CD4-positive, alpha-beta T cell (primary cell): Measurements from ENCODE around the gene PPBP. TPM values are rescaled to one million over a fixed set of nuclear protein-coding genes. Genes with fewer than 3 reads are reported as not detected.

ENCODE experiments used
- ATAC-seq: fragments of 200-7000 bp; cut with Tn5 transposase; one replicate; pipeline ENCODE4 v1.10.0; 2022; ENCODE audit warnings: mild to moderate bottlenecking; ENCODE audit not compliant: poor library complexity
- CTCF ChIA-PET: fragments of 350-600 bp; sonication (Branson Sonifier 250); formaldehyde crosslinking; loops from one replicate; lab custom pipeline; 2021; ENCODE audit warnings: antibody characterized with exemption, inconsistent platforms; lab: Charles Lee
- POLR2A ChIA-PET: fragments of 350-600 bp; sonication (Branson Sonifier 250); formaldehyde crosslinking; loops from one replicate; lab custom pipeline; 2021; ENCODE audit warnings: antibody characterized with exemption, inconsistent platforms; lab: Charles Lee
- DNase-seq, 14 experiments: peaks; one replicate each; pipeline ENCODE4 v3.0.0-alpha.2; 2013 to 2020; ENCODE audit warnings: mixed read lengths in 2 of 14
- H3K27ac ChIP-seq, 2 donors: one replicate each; pipeline versions ENCODE4 v1.5.1 to v1.7.0; 2013; ENCODE audit warnings: low read length in 2 of 2, low read depth in 1 of 2, mild to moderate bottlenecking in 1 of 2
- H3K27me3 ChIP-seq, 2 experiments: 1 replicate in 1 of 2; 2 replicates in 1 of 2; pipeline versions ENCODE4 v1.6.1 to v1.7.0; 2013; ENCODE audit warnings: low read length in 2 of 2, control low read depth in 1 of 2, mild to moderate bottlenecking in 1 of 2, moderate library complexity in 1 of 2; ENCODE audit not compliant: insufficient read depth in 2 of 2, control insufficient read depth in 1 of 2
- H3K36me3 ChIP-seq: one replicate; pipeline ENCODE4 v1.6.1; 2013; ENCODE audit warnings: low read length, control low read depth; ENCODE audit not compliant: insufficient read depth
- H3K4me1 ChIP-seq: one replicate; pipeline ENCODE4 v1.6.1; 2013; ENCODE audit warnings: low read length, control low read depth; ENCODE audit not compliant: insufficient read depth
- H3K4me3 ChIP-seq: one replicate; pipeline ENCODE4 v1.5.1; 2013; ENCODE audit warnings: mild to moderate bottlenecking, low read length, moderate library complexity
- H3K9me3 ChIP-seq, 2 experiments: 1 replicate in 1 of 2; 2 replicates in 1 of 2; pipeline versions ENCODE4 v1.6.1 to v1.7.0; 2013; ENCODE audit warnings: low read length in 2 of 2, mild to moderate bottlenecking in 2 of 2, control low read depth in 1 of 2, moderate library complexity in 1 of 2; ENCODE audit not compliant: control insufficient read depth in 1 of 2, insufficient read depth in 1 of 2
- H3K27ac Mint-ChIP-seq: one replicate; pipeline ENCODE4 v1.8.0; 2020; ENCODE audit warnings: mixed read lengths
- H3K27me3 Mint-ChIP-seq: one replicate; pipeline ENCODE4 v1.8.0; 2021; ENCODE audit warnings: mixed read lengths
- H3K36me3 Mint-ChIP-seq: one replicate; pipeline ENCODE4 v1.8.0; 2021; ENCODE audit warnings: low read depth, mixed read lengths
- H3K4me1 Mint-ChIP-seq: one replicate; pipeline ENCODE4 v1.8.0; 2021; ENCODE audit warnings: low read depth, mixed read lengths
- H3K4me3 Mint-ChIP-seq: one replicate; pipeline ENCODE4 v1.8.0; 2020; ENCODE audit warnings: mild to moderate bottlenecking, mixed read lengths
- H3K9me3 Mint-ChIP-seq: one replicate; pipeline ENCODE4 v1.8.0; 2020; ENCODE audit warnings: mixed read lengths
- intact Hi-C, 2 experiments: fragments of 100-400 bp; cut with DNase I in 1 of 2; cut with micrococcal nuclease in 1 of 2; formaldehyde crosslinking; loops; one replicate each; pipeline versions ENCODE4 v1.15.1 to v1.9.0; 2023 to 2025; cut with DNase I, micrococcal nuclease
- total RNA-seq, 174 experiments: library from RNA in 2 of 174; stranded (reverse) in 2 of 174; gene quantifications; one replicate each; pipeline ENCODE4 v1.2.3 and lab custom pipeline; 2021 to 2026
- TF ChIP-seq, protein P1 (sequence below): fragments of 200-600 bp; IDR thresholded peaks from one replicate; pipeline ENCODE4 v1.8.0; 2022; ENCODE audit warnings: antibody characterized with exemption, mild to moderate bottlenecking

The PPBP gene
- total RNA-seq, 2 experiments from 2014 or later, result 0.52 to 0.95 TPM

DNA sequence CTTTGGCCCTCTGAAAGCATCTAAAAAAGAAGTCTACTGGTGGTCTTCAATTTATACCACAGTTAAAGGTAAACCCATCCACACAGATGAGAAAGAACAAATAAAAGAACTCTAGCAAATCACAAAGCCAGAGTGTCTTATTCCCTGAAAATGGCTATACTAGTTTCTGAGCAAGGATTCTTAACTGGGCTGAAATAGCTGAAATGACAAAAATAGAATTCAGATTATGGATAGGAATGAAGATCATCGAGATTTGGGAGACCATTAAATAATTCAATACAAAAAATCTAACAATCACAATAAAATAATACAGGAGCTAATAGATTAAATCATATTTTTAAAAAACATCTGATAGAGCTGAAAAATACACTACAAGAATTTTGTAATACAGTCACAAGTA is 18.0 kb downstream of the PPBP start:
- ATAC-seq (no peak), DNase-seq (no peak)
- ChIA-PET POLR2A (no interaction called here), CTCF (no interaction called here)
- Mint-ChIP-seq H3K4me1 (no peaks in the 10 kb centered on the region), H3K4me3 (no peak overlapping the region), H3K36me3 (no peaks in the 10 kb centered on the region), H3K27ac (no peak overlapping the region), H3K9me3 (peaks cover 14% of the 10 kb centered on the region), H3K27me3 (peaks cover 6% of the 10 kb centered on the region)
- Histone ChIP-seq H3K27ac (no peak overlapping the region), H3K4me1 (no peaks in the 10 kb centered on the region), H3K4me3 (no peak overlapping the region), H3K27me3 (no peaks in the 10 kb centered on the region), H3K9me3 (peaks cover 0 to 5% of the 10 kb centered on the region in 2 experiments), H3K36me3 (no peaks in the 10 kb centered on the region)
- intact Hi-C loops, result no loop called here
- TF ChIP-seq, protein P1, sequence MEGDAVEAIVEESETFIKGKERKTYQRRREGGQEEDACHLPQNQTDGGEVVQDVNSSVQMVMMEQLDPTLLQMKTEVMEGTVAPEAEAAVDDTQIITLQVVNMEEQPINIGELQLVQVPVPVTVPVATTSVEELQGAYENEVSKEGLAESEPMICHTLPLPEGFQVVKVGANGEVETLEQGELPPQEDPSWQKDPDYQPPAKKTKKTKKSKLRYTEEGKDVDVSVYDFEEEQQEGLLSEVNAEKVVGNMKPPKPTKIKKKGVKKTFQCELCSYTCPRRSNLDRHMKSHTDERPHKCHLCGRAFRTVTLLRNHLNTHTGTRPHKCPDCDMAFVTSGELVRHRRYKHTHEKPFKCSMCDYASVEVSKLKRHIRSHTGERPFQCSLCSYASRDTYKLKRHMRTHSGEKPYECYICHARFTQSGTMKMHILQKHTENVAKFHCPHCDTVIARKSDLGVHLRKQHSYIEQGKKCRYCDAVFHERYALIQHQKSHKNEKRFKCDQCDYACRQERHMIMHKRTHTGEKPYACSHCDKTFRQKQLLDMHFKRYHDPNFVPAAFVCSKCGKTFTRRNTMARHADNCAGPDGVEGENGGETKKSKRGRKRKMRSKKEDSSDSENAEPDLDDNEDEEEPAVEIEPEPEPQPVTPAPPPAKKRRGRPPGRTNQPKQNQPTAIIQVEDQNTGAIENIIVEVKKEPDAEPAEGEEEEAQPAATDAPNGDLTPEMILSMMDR, result no peak

DNA sequence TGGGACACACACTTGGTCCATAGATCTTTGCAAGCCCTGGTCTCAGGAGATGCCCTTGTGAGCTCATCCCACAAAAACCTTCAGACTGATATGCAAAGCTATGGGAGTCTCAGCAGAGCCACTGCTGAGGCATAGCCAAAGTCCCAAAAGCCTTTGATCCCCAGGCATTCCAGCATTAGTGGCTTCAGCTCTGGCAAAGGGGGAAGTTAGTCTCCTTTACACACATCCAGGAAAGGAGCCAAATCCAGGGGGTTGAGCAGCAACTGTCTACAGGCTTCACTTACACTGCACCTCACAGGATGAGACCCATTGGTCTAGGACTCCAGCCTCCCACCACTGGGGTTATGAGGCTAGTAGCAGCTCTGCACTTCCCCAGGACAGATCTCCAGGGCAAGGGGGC is 20.1 kb downstream of the PPBP start:
- Mint-ChIP-seq H3K36me3 (no peaks in the 10 kb centered on the region), H3K9me3 (peaks cover 8% of the 10 kb centered on the region), H3K27me3 (peaks cover 6% of the 10 kb centered on the region), H3K4me1 (no peaks in the 10 kb centered on the region), H3K4me3 (no peak overlapping the region), H3K27ac (no peak overlapping the region)
- ATAC-seq (no peak), DNase-seq (no peak)
- TF ChIP-seq, protein P1, result no peak
- Histone ChIP-seq H3K27ac (no peak overlapping the region), H3K27me3 (no peaks in the 10 kb centered on the region), H3K4me3 (no peak overlapping the region), H3K9me3 (peaks cover 0 to 6% of the 10 kb centered on the region in 2 experiments), H3K36me3 (no peaks in the 10 kb centered on the region), H3K4me1 (no peaks in the 10 kb centered on the region)
- intact Hi-C loops, result no loop called here
- POLR2A ChIA-PET, result no interaction called here
- CTCF ChIA-PET, result no interaction called here

DNA sequence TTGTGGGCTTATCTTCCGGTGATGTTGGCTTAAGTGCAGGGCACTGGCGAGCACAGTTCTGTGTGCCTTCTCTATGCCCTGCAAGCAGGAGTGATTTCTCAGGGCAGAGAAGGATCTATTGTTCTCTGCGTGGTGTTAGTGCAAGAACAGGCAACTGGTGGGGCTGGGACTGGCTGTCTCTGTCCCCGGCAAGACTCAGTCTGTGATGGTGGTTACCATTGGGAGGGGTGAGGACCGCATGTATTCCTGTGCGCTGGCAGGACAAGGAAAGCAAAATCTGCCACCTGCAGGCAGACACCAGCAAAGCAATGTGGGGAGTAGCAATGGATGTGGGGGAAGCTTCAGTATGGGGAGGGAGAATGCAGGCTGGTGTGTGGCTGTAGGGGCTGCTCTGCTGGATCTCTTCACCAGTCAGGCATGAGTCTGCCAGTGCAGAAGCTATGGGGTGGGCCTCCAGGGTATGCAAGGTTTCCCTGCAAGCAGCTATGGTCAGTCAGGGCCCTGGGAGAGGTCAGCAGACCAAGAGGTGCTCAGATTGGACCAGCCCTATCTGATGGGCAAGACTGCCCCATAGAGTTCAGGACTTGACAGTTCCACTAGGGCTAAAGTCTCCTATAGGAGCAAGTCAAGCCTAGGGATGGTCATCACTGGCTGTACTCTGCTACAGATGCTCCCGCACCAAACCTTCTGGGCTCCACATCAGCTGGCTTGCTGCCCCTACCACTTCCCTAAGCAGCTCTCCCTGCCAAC is 23.0 kb downstream of the PPBP start:
- Histone ChIP-seq H3K4me1 (no peaks in the 10 kb centered on the region), H3K27ac (no peak overlapping the region), H3K4me3 (no peak overlapping the region), H3K36me3 (no peaks in the 10 kb centered on the region), H3K27me3 (no peaks in the 10 kb centered on the region), H3K9me3 (peaks cover 0 to 14% of the 10 kb centered on the region in 2 experiments)
- Mint-ChIP-seq H3K4me3 (no peak overlapping the region), H3K27ac (no peak overlapping the region), H3K9me3 (peaks cover 6% of the 10 kb centered on the region), H3K36me3 (no peaks in the 10 kb centered on the region), H3K27me3 (peaks cover 6% of the 10 kb centered on the region), H3K4me1 (no peaks in the 10 kb centered on the region)
- ChIA-PET POLR2A (no interaction called here), CTCF (no interaction called here)
- DNase-seq, result no peak
- no peak for ATAC-seq
- TF ChIP-seq, protein P1, result no peak
- intact Hi-C loops, result no loop called here
